ENCODE results near the gene NR1H2. TPM values are rescaled to one million over a fixed set of nuclear protein-coding genes. Genes with fewer than 3 reads are reported as not detected.

Gene NR1H2
- total and polyA plus RNA-seq, 3 donors from 2014 or later: 68.0 to 96.6 (median 93.8) TPM

DNA sequence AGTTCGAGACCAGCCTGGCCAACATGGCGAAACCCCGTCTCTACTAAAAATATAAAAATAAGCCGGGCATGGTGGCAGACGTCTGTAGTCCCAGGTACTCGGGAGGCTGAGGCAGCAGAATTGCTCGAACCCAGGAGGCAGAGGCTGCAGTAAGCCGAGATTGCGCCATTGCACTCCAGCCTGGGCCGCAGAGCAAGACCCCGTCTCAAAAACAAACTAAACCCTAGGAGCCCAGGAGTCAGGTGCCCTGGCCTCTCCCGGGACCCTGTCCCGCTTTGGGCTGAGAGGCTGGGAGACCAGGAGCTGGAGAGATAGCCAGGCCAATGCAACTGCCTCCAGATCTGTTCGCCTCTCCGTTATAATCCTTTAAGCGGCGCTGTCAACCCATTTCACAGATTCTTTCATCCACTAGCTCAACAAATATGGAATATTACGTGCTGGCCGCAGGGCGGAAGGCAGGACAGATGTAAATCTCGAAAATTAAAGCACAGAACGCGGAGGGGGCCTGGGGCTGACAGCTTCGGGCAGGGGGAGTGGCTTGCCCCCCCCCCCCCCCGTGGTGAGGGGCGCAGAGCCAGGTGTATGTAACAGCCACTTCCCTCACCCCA is 51.2 kb downstream of the NR1H2 start:
- H3K4me1 ChIP-seq: peaks cover 11% of the 10 kb centered on the region
- no peak for DNase-seq
- H3K36me3 ChIP-seq (ENCODE audit: low read depth, missing control alignments): no peaks in the 10 kb centered on the region
- H3K4me3 ChIP-seq: peak overlapping the region; percentile 15 to 39
- peak overlapping the region in 1 of 2 donors; percentile 57 for H3K27ac ChIP-seq
- intact Hi-C loops (cut with DNase I; ENCODE audit: low total_unique reads): no loop called here
- TF ChIP-seq, protein P1, sequence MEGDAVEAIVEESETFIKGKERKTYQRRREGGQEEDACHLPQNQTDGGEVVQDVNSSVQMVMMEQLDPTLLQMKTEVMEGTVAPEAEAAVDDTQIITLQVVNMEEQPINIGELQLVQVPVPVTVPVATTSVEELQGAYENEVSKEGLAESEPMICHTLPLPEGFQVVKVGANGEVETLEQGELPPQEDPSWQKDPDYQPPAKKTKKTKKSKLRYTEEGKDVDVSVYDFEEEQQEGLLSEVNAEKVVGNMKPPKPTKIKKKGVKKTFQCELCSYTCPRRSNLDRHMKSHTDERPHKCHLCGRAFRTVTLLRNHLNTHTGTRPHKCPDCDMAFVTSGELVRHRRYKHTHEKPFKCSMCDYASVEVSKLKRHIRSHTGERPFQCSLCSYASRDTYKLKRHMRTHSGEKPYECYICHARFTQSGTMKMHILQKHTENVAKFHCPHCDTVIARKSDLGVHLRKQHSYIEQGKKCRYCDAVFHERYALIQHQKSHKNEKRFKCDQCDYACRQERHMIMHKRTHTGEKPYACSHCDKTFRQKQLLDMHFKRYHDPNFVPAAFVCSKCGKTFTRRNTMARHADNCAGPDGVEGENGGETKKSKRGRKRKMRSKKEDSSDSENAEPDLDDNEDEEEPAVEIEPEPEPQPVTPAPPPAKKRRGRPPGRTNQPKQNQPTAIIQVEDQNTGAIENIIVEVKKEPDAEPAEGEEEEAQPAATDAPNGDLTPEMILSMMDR (IDR thresholded peaks at IDR 0.05): no peak
- no peak for TF ChIP-seq POLR2A (IDR thresholded peaks at IDR 0.05)
- 64 to 70% methylated on average over 26 of the region's 26 CpGs for WGBS, 2 donors
- H3K9me3 ChIP-seq: no peaks in the 10 kb centered on the region
- H3K27me3 ChIP-seq: no peaks in the 10 kb centered on the region

DNA sequence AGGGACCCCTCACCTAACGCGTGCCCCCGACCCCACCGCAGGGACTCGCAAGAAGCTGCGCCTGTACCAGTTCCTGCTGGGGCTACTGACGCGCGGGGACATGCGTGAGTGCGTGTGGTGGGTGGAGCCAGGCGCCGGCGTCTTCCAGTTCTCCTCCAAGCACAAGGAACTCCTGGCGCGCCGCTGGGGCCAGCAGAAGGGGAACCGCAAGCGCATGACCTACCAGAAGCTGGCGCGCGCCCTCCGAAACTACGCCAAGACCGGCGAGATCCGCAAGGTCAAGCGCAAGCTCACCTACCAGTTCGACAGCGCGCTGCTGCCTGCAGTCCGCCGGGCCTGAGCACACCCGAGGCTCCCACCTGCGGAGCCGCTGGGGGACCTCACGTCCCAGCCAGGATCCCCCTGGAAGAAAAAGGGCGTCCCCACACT is 51.8 kb downstream of the NR1H2 start:
- TF ChIP-seq POLR2A (IDR thresholded peaks at IDR 0.05): peak; percentile 14
- TF ChIP-seq, protein P1 (IDR thresholded peaks at IDR 0.05): no peak
- no peaks in the 10 kb centered on the region for H3K27me3 ChIP-seq
- intact Hi-C loops (cut with DNase I; ENCODE audit: low total_unique reads): no loop called here
- no peaks in the 10 kb centered on the region for H3K9me3 ChIP-seq
- no peaks in the 10 kb centered on the region for H3K36me3 ChIP-seq (ENCODE audit: low read depth, missing control alignments)
- peak; percentile 94 for DNase-seq
- peak overlapping the region in 1 of 2 donors; percentile 57 for H3K27ac ChIP-seq
- H3K4me3 ChIP-seq: peak overlapping the region; percentile 15 to 39
- H3K4me1 ChIP-seq: peaks cover 15% of the 10 kb centered on the region
- 0 to 20% methylated on average over 2 to 10 of the region's 38 CpGs for WGBS, 2 donors

DNA sequence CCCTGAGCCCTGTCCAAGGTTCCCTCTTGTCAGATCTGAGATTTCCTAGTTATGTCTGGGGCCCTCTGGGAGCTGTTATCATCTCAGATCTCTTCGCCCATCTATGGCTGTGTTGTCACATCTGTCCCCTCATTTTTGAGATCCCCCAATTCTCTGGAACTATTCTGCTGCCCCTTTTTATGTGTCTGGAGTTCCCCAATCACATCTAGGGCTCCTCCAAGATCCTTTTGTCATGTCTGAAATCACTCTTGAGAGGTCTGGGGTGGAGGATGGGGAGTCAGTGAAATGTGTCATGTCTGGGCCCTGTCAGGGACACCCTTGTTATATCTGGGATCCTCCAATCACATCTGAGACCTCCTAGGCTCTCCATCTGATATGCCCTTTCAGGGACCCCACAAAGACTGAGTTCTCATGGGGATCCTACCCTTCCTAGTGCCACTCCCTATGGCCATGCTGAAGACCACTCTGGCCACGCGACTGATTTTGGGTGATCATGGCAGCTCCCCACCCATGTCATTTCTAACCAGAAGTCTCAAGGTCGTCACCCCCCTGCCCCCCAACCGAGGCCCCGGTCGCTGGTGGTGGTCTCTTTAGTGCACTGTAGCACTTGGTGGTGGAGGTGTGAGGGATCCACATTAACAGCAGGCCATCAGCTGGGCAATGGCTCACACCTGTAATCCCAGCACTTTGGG is 52.7 kb downstream of the NR1H2 start:
- 79 to 85% methylated on average over 2 to 7 of the region's 7 CpGs for WGBS, 2 donors
- Histone ChIP-seq H3K36me3 (ENCODE audit: low read depth, missing control alignments) (no peaks in the 10 kb centered on the region), H3K27me3 (no peaks in the 10 kb centered on the region), H3K27ac (no peak overlapping the region), H3K4me3 (no peak overlapping the region), H3K4me1 (peaks cover 15% of the 10 kb centered on the region), H3K9me3 (no peaks in the 10 kb centered on the region)
- intact Hi-C loops (cut with DNase I; ENCODE audit: low total_unique reads): no loop called here
- no peak for DNase-seq
- TF ChIP-seq, protein P1 (IDR thresholded peaks at IDR 0.05): no peak
- TF ChIP-seq POLR2A (IDR thresholded peaks at IDR 0.05): no peak

DNA sequence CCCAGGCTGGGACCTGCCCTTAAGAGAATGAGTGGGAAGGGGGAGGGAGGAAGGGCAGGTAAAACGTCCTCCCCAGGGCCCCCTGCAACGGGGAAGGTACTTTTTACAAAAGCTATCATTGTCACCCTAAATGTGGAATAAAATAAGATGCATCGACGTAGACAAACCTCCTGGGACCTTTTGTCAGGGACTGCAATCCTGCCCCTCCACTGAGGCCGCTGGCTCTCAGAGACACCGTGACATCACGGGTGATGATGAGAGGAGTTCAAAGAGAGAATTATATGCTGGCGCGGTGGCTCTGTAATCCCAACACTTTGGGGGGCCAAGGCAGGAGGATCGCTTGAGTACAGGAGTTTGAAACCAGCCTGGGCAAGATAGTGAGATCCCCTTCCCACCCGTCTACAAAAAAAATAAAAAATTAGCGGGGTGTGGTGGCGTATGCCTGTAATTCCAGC is 54.7 kb downstream of the NR1H2 start:
- intact Hi-C loops (cut with DNase I; ENCODE audit: low total_unique reads): no loop called here
- no peak for DNase-seq
- TF ChIP-seq POLR2A (IDR thresholded peaks at IDR 0.05): no peak
- TF ChIP-seq, protein P1 (IDR thresholded peaks at IDR 0.05): no peak
- no peaks in the 10 kb centered on the region for H3K9me3 ChIP-seq
- H3K27ac ChIP-seq: peak overlapping the region in 1 of 2 donors; percentile 6
- H3K4me1 ChIP-seq: peaks cover 15% of the 10 kb centered on the region
- H3K4me3 ChIP-seq: peak overlapping the region; percentile 59 to 64
- no peaks in the 10 kb centered on the region for H3K27me3 ChIP-seq
- 15 to 34% methylated on average over 13 of the region's 13 CpGs for WGBS, 2 donors
- no peaks in the 10 kb centered on the region for H3K36me3 ChIP-seq (ENCODE audit: low read depth, missing control alignments)
